ENCODE measurements around the gene NOL3. TPM values are rescaled to one million over a fixed set of nuclear protein-coding genes. Genes with fewer than 3 reads are reported as not detected.

The NOL3 gene
- total and polyA plus RNA-seq, 2 of the 13 experiments (the other 11 are each of a cell fraction or from before 2014, with no cell fraction given), result 5.7 to 20.5 TPM

- TF ChIP-seq KMT2B (CRISPR knock-in tag; IDR thresholded peaks at IDR 0.05) (peak; percentile 28; the same call in 1 of the 2 replicates), SNRNP70 (IDR thresholded peaks at IDR 0.05; ENCODE audit: low read depth, low read length) (no peak), ZNF619 (CRISPR knock-in tag; IDR thresholded peaks at IDR 0.05) (0 out of 2 replicates have a peak, but pooled peaks have one; percentile 54), ZSCAN9 (CRISPR knock-in tag; IDR thresholded peaks at IDR 0.05; ENCODE audit: borderline replicate concordance) (no peak), ELF1 (CRISPR knock-in tag; IDR thresholded peaks at IDR 0.05) (no peak), HES4 (CRISPR knock-in tag; IDR thresholded peaks at IDR 0.05; ENCODE audit: borderline replicate concordance) (no peak), FOXP1 (IDR thresholded peaks at IDR 0.05) (no peak), FOXP1 (CRISPR knock-in tag; IDR thresholded peaks at IDR 0.05) (no peak), ZFP62 (CRISPR knock-in tag; IDR thresholded peaks at IDR 0.05) (no peak), ZNF768 (CRISPR knock-in tag; IDR thresholded peaks at IDR 0.05) (peak; percentile 71; the same call in 1 of the 2 replicates), ARID2 (CRISPR knock-in tag; IDR thresholded peaks at IDR 0.05; ENCODE audit: borderline replicate concordance) (no peak), CCAR2 (optimal IDR thresholded peaks at IDR 0.05; ENCODE audit: low read depth, low read length) (no peak), RNF2 (conservative IDR thresholded peaks at IDR 0.05; ENCODE audit: low read depth) (peak; percentile 59; the same call in 1 of the 2 replicates), GZF1 (CRISPR knock-in tag; IDR thresholded peaks at IDR 0.05) (peak; percentile 21; the same call in 1 of the 2 replicates), ZNF121 (CRISPR knock-in tag; IDR thresholded peaks at IDR 0.05) (no peak), DNMT3B (CRISPR knock-in tag; conservative IDR thresholded peaks at IDR 0.05) (no peak), KDM6A (CRISPR knock-in tag; IDR thresholded peaks at IDR 0.05; ENCODE audit: low read depth) (no peak), SOX6 (IDR thresholded peaks at IDR 0.05) (no peak), SOX6 (CRISPR knock-in tag; IDR thresholded peaks at IDR 0.05) (no peak), SP4 (CRISPR knock-in tag; IDR thresholded peaks at IDR 0.05) (peak; percentile 89)
- TF ChIP-seq, protein P1, sequence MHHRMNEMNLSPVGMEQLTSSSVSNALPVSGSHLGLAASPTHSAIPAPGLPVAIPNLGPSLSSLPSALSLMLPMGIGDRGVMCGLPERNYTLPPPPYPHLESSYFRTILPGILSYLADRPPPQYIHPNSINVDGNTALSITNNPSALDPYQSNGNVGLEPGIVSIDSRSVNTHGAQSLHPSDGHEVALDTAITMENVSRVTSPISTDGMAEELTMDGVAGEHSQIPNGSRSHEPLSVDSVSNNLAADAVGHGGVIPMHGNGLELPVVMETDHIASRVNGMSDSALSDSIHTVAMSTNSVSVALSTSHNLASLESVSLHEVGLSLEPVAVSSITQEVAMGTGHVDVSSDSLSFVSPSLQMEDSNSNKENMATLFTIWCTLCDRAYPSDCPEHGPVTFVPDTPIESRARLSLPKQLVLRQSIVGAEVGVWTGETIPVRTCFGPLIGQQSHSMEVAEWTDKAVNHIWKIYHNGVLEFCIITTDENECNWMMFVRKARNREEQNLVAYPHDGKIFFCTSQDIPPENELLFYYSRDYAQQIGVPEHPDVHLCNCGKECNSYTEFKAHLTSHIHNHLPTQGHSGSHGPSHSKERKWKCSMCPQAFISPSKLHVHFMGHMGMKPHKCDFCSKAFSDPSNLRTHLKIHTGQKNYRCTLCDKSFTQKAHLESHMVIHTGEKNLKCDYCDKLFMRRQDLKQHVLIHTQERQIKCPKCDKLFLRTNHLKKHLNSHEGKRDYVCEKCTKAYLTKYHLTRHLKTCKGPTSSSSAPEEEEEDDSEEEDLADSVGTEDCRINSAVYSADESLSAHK (CRISPR knock-in tag; IDR thresholded peaks at IDR 0.05; ENCODE audit: borderline replicate concordance), result no peak
Observed at GRCh38 chr16:67177743-67178699, 7.7 kb downstream of the NOL3 start (continued).
